NCI-H1417 treated with DMSO at 0.1 percent for 48 hours (cell line): Measurements from ENCODE around the gene ALDH3B2.
"Not testable (repeated sequence)": the region's sequence is repeated elsewhere in the genome, so short reads cannot be mapped to it uniquely, and the experiment has no call there.

Experiments used
- DNase-seq: peaks from one replicate; lab custom pipeline; 2025; lab: John Stamatoyannopoulos, UW

The ALDH3B2 gene

GRCh38 chr11:67685641-67686332 lies 11.4 kb upstream of the ALDH3B2 start:
- DNase-seq: not testable (repeated sequence)

GRCh38 chr11:67682126-67683034 lies 8.0 kb upstream of the ALDH3B2 start:
- peak; percentile 42 for DNase-seq

- no peak for DNase-seq
Measured at GRCh38 chr11:67680696-67681470, 6.5 kb upstream of the ALDH3B2 start.

DNA sequence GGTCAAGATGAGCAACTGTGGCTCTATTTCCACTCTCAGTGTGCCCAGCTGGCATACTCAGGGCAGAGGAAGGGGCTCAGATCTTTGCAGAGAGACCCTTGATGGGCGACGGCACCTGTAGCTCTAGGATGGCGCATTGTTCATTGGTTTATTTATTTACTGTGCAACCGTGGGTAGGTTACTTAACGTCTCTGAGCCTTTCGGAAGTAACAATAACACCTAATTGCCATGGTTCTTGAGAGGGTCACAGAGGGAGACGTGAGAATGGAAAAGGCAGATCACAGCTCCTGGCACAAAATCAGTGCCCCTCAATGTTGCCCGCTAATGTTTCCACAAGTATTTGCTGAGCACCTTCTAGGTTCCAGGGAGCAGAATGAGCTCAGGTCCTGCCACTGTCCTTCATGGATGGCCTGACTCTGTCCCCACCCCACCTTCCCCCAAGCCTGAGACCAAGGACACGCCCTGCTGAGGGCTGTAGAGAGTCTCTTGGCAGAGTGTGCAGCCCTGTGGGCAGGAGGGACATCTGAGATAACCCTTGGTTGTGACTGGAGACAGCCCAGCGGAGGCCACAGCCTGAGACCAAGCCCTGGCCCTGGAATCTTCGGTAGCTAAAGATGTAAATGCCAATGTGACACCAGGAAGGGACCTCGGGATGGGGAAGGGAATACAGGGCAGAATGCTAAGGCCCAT lies 780 bp upstream of the ALDH3B2 start:
- DNase-seq: no peak

GRCh38 chr11:67673902-67674301 lies 521 bp downstream of the ALDH3B2 start:
- no peak for DNase-seq

DNA sequence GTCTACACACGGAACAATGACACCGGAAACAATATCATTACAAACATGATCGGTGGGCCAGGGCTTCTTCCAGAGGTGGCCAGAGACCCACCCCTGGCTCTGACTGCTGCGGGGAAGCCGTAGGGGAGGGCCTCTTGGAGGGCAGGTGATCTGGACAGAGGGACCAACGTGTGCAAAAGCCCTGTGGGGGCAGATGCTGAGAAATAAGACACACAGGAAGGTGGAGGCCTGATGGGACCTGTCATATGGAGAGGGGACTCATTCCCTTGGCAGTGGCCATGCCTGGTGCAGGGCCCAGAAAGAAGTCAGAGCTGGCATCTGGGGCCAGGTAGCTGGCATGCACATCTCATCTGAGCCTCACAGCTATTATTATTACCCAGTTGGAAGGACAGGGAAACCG lies 1.1 kb downstream of the ALDH3B2 start:
- DNase-seq: no peak

- no peak for DNase-seq
Measured at GRCh38 chr11:67671211-67671520, 3.3 kb downstream of the ALDH3B2 start.

DNA sequence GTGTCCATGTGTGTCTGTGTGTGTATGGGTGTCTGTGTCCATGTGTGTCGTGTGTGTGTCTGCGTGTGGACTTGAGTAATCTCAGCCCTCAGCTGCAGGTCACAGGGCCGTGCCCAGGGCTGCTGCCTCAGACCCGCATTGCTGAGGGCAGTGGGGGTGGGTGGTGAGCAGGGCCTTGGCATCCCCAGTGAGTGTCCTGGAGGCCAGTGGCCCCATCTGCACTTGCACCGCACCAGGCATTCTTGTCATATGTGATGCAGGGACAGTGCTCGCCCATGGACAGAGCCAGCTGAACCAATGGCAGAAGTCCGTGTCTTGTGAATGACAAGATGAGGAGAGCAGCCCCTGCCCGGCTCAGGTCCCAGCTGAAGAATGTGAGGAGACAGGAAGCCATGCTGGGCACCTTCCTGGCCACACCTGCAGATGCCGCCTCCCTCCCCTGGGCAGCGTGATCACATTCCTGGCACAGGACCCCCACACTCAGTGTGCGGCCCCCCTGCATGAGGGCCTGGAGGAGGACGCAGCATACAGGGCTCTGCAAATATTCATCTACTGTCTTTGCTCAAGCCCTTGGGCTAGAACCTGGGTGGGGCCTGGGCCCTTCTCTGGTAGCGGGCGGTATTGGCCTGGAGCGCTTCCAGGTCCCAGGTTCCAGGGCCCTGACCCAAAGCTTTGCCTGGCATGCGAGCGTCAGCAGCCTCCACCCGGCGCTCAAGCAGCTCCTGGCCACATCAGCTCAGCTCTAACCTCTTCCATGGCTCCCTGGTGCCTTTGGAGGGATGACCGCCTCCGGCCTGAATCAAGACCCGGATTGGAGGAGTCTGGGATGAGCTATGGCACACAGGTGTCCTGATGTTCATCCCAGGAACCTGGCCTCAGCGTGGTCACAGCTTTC lies 3.9 kb downstream of the ALDH3B2 start:
- DNase-seq: no peak

- no peak for DNase-seq
Measured at GRCh38 chr11:67668192-67668551, 6.3 kb downstream of the ALDH3B2 start.

DNA sequence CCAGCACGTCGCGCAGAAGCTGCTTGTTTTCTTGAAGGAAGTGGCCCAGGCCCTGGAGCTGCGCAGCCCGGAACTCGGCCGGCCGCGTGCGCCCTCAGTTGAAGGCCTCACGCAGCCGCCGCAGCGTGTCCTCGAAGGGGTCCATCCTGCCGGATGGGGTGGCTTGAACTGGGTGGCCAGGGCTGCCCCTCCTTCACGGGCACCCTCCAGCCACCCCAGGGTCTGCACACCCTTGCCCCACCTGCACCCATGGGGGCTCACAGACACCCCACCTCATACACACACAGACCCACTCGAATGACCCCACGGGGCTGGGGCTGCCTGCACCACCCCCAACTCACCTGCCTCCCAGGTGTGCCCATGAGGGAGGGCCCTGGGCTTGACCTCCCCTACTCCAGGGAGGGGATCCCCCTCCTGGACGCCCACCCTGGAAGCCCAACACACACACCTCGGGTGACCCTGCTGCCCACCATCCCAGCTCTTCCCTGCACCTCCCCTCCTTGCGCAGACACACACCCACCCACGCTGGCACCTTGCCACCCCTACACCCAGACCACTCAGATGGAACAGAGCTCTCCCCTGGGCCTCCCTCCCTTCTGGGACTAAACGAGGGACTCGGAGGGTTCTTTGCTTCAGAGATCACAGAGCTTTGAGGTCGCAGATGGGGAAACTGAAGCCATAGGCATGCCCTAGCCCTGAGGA lies 6.8 kb downstream of the ALDH3B2 start:
- DNase-seq: no peak

DNA sequence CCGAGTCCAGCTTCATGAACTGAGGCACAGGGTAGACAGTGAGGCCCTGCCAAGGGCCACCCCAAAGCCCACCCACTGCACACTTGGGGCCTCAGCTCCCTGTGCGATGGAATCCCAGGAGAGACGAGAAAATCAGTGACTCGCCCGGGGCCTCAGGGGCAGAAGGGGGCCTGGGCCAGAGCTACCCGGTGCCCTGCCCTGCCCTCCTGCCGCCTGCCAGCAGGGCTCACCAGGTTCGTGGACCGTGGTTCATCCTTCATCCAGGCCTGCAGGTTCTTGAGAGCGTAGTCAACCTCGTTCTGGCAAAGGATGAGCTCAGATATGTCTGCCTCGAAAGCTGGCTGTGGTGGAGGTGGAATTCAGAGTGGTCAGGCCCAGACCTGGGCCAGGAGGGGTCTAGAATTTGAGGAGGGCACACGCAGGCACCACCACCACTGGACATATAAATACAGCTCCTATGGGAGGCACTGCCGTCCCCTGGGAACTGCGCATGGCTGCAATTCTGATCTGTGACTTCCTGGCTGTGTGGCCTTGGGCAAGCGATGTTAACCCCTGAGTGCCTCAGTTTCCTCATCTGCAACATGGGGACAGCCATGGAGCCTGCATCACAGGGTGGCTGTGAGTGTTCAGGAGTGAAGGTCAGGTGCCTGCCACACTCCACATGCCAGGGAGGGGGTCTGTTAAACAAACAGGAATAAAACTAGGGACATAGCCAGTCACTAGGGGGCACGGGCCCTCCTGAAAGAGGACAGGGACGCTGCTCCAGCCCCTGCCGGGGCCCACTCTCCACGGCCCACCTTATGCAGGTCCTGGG lies 7.5 kb downstream of the ALDH3B2 start:
- no peak for DNase-seq

DNA sequence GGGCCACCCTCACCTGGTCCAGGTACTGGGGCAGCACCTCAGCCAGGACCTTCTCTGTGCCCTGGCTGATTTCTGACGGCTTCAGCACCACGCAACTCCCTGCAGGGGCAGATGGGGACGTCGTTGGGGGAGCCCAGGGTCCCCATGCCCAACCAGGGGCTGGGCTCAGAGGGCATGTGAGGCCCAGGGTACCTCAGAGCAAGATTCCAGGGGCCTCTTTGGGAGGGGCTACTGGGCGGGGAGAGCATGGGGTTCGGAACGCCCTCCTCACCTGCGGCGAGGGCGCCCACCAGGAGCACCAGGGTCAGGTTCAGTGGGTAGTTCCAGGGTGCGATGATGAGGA lies 8.1 kb downstream of the ALDH3B2 start:
- no peak for DNase-seq

DNA sequence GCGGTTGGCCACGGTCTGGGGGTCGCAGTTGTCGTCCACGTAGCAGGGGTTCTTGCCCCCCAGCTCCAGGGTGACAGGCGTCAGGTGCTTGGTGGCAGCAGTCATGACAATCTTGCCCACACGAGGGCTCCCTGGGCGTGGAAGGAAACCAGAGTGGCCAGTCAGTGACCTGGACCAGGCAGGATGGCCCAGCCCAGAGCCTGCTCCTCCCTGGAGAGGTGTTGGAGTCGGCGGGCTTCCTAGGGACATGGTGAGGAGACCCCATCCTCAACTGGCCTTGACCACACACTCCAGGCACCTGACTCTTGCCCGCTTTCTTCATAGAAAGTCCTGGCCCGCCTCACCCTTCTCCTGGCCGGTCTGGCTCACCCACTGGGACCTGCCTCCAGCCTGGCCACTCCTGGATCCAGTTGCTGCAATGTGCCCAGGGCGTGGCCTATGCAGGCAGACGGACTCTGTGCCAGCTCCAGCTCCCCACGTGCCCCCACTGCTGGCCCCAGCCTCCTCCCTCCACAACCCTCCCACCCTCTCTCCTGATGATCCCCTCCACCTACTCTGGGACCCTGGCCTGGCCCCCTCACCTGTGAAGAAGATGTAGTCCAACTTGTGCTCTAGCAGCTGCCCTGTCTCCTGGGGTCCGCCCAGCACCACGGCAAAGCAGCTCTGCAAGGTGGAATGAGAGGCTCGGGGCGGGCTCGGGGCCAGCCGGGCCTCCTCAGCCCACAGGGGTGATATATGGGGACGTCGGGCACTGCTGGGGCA lies 8.7 kb downstream of the ALDH3B2 start:
- DNase-seq: no peak

DNA sequence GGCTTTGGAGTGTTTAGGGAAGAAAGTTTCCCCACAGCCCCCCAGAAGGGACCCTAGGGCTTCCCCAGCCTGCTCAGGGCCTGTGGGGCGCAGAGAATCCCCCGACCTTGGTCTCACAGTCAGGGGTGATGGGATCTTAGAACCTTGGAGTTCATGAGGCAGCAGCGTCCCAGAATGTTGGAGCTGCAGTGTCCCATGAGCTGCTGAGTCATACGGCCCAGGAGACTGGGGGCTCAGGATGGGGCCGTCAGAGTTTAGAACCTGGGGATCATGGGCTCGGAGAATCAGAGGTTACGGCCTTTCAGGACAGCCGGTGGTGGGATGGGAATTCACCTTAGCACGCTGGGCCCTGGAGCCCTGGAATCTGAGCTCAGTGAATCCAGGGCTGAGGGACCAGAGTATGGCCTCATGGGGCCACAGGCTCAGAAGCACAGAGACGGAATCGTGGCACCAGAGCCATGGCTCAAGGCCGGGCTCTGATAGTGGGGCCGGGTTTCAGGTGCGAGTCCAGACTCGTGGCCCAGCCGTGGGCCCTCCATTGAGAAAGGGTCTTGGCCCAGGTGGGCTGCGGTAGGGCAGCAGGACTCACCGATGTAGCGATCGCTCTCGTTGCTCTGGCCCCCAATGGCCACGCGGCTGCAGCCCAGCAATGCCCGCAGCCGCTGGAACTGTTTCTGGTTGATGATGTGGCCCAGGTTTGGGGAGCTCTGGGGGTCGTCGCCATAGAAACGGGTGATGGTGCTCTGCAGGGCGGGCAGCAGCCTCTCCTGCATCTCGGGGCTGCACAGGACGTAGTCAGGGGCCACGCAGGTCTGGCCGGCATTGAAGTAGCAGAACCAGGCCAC lies 9.5 kb downstream of the ALDH3B2 start:
- no peak for DNase-seq

DNA sequence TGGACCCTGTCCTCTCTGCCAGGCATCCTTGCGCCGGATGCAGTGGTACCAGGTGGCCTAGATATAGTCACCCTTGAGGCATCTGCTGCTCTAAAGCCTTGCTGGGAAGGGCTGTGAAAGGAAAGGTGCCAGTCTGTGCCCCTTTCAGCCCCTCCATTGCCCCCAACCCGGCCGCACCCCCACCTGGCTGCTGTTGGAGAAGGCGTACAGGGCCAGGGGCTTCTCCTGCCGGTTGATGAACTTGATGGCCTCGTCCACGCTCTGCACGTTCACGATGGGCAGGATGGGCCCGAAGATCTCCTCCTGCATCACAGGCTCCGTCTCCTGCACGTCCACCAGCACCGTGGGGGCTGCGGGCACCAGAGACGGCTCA lies 10.2 kb downstream of the ALDH3B2 start:
- no peak for DNase-seq

- DNase-seq: no peak
Measured at GRCh38 chr11:67663532-67664212, 10.8 kb downstream of the ALDH3B2 start.

DNA sequence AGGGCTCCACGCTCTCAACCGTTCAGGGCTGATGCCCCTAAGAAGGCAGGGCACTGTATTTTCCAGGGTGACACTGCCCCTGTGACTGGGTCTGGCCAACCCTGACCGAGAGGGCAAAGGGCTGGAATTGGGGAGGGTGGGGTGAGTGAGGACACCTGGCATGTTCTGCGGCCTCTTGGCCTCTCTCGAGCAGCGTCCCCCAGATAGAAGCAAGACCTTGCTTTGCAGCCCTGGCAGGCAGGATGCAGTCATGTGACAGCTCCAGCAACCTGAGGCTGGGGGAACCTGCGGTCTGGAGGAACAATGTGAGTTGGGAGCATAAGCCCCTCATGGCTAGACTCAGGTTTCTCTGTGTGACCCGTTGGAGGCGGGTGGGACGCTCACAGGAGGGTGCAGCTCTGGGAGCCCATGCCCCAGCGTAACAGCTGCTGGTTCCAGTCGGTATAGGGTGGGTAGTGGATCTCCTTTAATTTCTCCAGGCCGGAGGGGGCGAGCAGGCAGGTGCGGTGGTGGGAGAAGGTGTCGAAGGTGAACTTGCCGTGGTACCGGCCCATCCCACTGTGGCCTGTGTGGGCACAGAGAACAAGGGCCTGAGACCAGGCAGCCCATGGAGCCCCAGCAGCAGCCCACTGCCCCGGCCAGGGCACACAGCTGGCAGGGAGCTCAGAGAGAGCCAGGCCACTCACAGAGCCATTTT lies 11.4 kb downstream of the ALDH3B2 start:
- DNase-seq: no peak
